Brain pericyte (primary cell): ENCODE measurements around the gene AMHR2.
A peak's percentile ranks its signal among the peaks of the same experiment; 100 is the strongest.
"Not testable (repeated sequence)": the region's sequence is repeated elsewhere in the genome, so short reads cannot be mapped to it uniquely, and the experiment has no call there.

Experiments
- DNase-seq: peaks from one replicate; pipeline ENCODE4 v3.0.0-alpha.2; 2012; ENCODE audit warnings: low read depth, low spot score

The AMHR2 gene

GRCh38 chr12:53423597-53423996 is at the start of gene AMHR2:
Gene AMHR2, plus strand, starts transcription at chr12:53423855. Its CDS starts 80 bp downstream, at chr12:53423935.
- no peak for DNase-seq

GRCh38 chr12:53374277-53374676 is 49.4 kb upstream of the AMHR2 start:
- DNase-seq: not testable (repeated sequence)

- no peak for DNase-seq
Measured at GRCh38 chr12:53376747-53377146, 46.9 kb upstream of the AMHR2 start.

- DNase-seq: no peak
Measured at GRCh38 chr12:53378222-53378621, 45.4 kb upstream of the AMHR2 start.

GRCh38 chr12:53378724-53379388 is 44.8 kb upstream of the AMHR2 start:
- DNase-seq: no peak

- peak; percentile 100 for DNase-seq
Measured at GRCh38 chr12:53379389-53380103, 44.1 kb upstream of the AMHR2 start.

GRCh38 chr12:53380104-53380793 is 43.4 kb upstream of the AMHR2 start, which contains the start of gene SP1:
Gene SP1, plus strand, starts transcription at chr12:53380176. Its CDS starts 116 bp downstream, at chr12:53380292.
- DNase-seq: peak; percentile 47

GRCh38 chr12:53380794-53381730 is 42.6 kb upstream of the AMHR2 start:
- no peak for DNase-seq

GRCh38 chr12:53381731-53382630 is 41.7 kb upstream of the AMHR2 start:
- no peak for DNase-seq

GRCh38 chr12:53383258-53383657 is 40.4 kb upstream of the AMHR2 start:
- DNase-seq: no peak

- not testable (repeated sequence) for DNase-seq
Measured at GRCh38 chr12:53386381-53386780, 37.3 kb upstream of the AMHR2 start.

GRCh38 chr12:53388932-53389331 is 34.7 kb upstream of the AMHR2 start:
- no peak for DNase-seq

- no peak for DNase-seq
Measured at GRCh38 chr12:53389702-53390101, 34.0 kb upstream of the AMHR2 start.

GRCh38 chr12:53391724-53392123 is 31.9 kb upstream of the AMHR2 start:
- no peak for DNase-seq

- DNase-seq: no peak
Measured at GRCh38 chr12:53399896-53400295, 23.8 kb upstream of the AMHR2 start.

- DNase-seq: not testable (repeated sequence)
Measured at GRCh38 chr12:53402351-53402750, 21.3 kb upstream of the AMHR2 start.

GRCh38 chr12:53402871-53403270 is 20.8 kb upstream of the AMHR2 start:
- DNase-seq: no peak

GRCh38 chr12:53410951-53411350 is 12.7 kb upstream of the AMHR2 start:
- DNase-seq: no peak

GRCh38 chr12:53413485-53414204 is 10.0 kb upstream of the AMHR2 start:
- DNase-seq: no peak
